Neural cell (in vitro differentiated cells): ENCODE results near the gene GIMAP8. TPM values are rescaled to one million over a fixed set of nuclear protein-coding genes. Genes with fewer than 3 reads are reported as not detected.

Experiments used
- H2AFZ ChIP-seq: fragments of 200-600, 300-800 bp; sonication (generic), shearing (Covaris generic); 2 replicates; pipeline ENCODE4 v1.6.0; 2014; ENCODE audit warnings: low read depth, mild to moderate bottlenecking, antibody characterized with exemption, low read length, moderate library complexity
- H3F3A ChIP-seq: fragments of 200-600 bp; shearing (Covaris generic); 2 replicates; pipeline ENCODE4 v1.6.1; 2016; ENCODE audit warnings: mild to moderate bottlenecking, moderate library complexity, mixed read lengths, antibody characterized with exemption, low read length; ENCODE audit not compliant: insufficient read depth, poor library complexity, severe bottlenecking
- H3K27ac ChIP-seq: fragments of 200-600, 300-800 bp; sonication (generic), shearing (Covaris generic); 2 replicates; pipeline ENCODE4 v1.5.1; 2014; ENCODE audit warnings: mild to moderate bottlenecking, low read length, moderate library complexity
- H3K27me3 ChIP-seq: fragments of 300-800, 200-600 bp; sonication (generic), shearing (Covaris generic); 2 replicates; pipeline ENCODE4 v1.6.0; 2014; ENCODE audit warnings: mild to moderate bottlenecking, low read depth, low read length, moderate library complexity; ENCODE audit not compliant: insufficient read depth
- H3K36me3 ChIP-seq: fragments of 300-800, 200-600 bp; sonication (generic), shearing (Covaris generic); 2 replicates; pipeline ENCODE4 v1.5.1; 2014; ENCODE audit warnings: mild to moderate bottlenecking, antibody characterized with exemption, low read length, moderate library complexity; ENCODE audit not compliant: insufficient read depth
- H3K4me2 ChIP-seq: fragments of 300-800, 200-600 bp; sonication (generic), shearing (Covaris generic); 2 replicates; pipeline ENCODE4 v1.6.0; 2014; ENCODE audit warnings: mild to moderate bottlenecking, low read length
- H3K4me3 ChIP-seq: fragments of 300-800, 200-600 bp; sonication (generic), shearing (Covaris generic); 2 replicates; pipeline ENCODE4 v1.5.1; 2014; ENCODE audit warnings: mild to moderate bottlenecking, low read length, moderate library complexity
- H3K79me2 ChIP-seq: fragments of 200-600 bp; shearing (Covaris generic); replicated peaks from 2 replicates; pipeline ENCODE4 v1.6.0; 2014; ENCODE audit warnings: mild to moderate bottlenecking, low read length, moderate library complexity; ENCODE audit not compliant: insufficient read depth
- H3K9ac ChIP-seq: fragments of 300-800, 200-600 bp; sonication (generic), shearing (Covaris generic); 2 replicates; pipeline ENCODE4 v1.6.1; 2016; ENCODE audit warnings: mild to moderate bottlenecking, low read length, mixed read lengths
- H3K9me2 ChIP-seq: fragments of 200-600 bp; shearing (Covaris generic); 2 replicates; pipeline ENCODE4 v1.6.1; 2016; ENCODE audit warnings: mild to moderate bottlenecking, low read length, mixed read lengths; ENCODE audit not compliant: insufficient read depth
- H3K9me3 ChIP-seq: fragments of 200-600, 300-800 bp; sonication (generic), shearing (Covaris generic); 2 replicates; pipeline ENCODE4 v1.6.1; 2016; ENCODE audit warnings: mild to moderate bottlenecking, mixed run types, low read length, moderate library complexity, mixed read lengths
- H4K20me1 ChIP-seq: fragments of 200-600 bp; shearing (Covaris generic); 2 replicates; pipeline ENCODE4 v1.6.1; 2016; ENCODE audit warnings: mild to moderate bottlenecking, mixed run types; ENCODE audit not compliant: insufficient read depth
- EP300 ChIP-seq: fragments of 450-650 bp; conservative IDR thresholded peaks from 2 replicates; pipeline ENCODE4 v1.6.1; 2014; ENCODE audit warnings: antibody characterized with exemption, mild to moderate bottlenecking, moderate library complexity; ENCODE audit not compliant: poor library complexity, severe bottlenecking
- EZH2 ChIP-seq: fragments of 200-600, 300-800 bp; shearing (Covaris generic), sonication (generic); IDR thresholded peaks from 2 replicates; pipeline ENCODE4 v1.6.1; 2014; ENCODE audit warnings: antibody characterized with exemption, low read length, borderline replicate concordance, mild to moderate bottlenecking; ENCODE audit not compliant: insufficient read depth, poor library complexity, severe bottlenecking
- MXI1 ChIP-seq: fragments of 450-650 bp; conservative IDR thresholded peaks from 2 replicates; pipeline ENCODE4 v1.6.1; 2014; ENCODE audit warnings: antibody characterized with exemption, mild to moderate bottlenecking; ENCODE audit not compliant: poor library complexity, severe bottlenecking
- POLR2AphosphoS5 ChIP-seq: IDR thresholded peaks from 2 replicates; pipeline ENCODE4 v1.6.1; 2012
- RAD21 ChIP-seq: fragments of 450-650 bp; conservative IDR thresholded peaks from 2 replicates; pipeline ENCODE4 v1.6.1; 2014; ENCODE audit warnings: antibody characterized with exemption, mild to moderate bottlenecking, moderate library complexity
- SMC3 ChIP-seq: fragments of 450-650 bp; conservative IDR thresholded peaks from 2 replicates; pipeline ENCODE4 v1.6.1; 2014; ENCODE audit warnings: antibody characterized with exemption, mild to moderate bottlenecking, moderate library complexity; ENCODE audit not compliant: poor library complexity
- TAF1 ChIP-seq: IDR thresholded peaks from 2 replicates; pipeline ENCODE4 v1.6.1; 2012; ENCODE audit warnings: low read depth
- polyA plus RNA-seq: library from polyadenylated mRNA; depleted of rRNA; stranded (reverse); fragments of >200 nt; gene quantifications from 2 replicates; pipeline ENCODE4 v1.2.3, GENCODE V29; 2014
- TF ChIP-seq, protein P1 (sequence below): IDR thresholded peaks from 2 replicates; pipeline ENCODE4 v1.6.1; 2012; ENCODE audit warnings: borderline replicate concordance
- TF ChIP-seq, protein P2 (sequence below): fragments of 450-650 bp; IDR thresholded peaks from 2 replicates; pipeline ENCODE4 v1.5.1; 2014; ENCODE audit warnings: antibody characterized with exemption, mild to moderate bottlenecking, moderate library complexity; ENCODE audit not compliant: poor library complexity, severe bottlenecking

GIMAP8 gene
- polyA plus RNA-seq, 1 donor from 2014 or later, result not detected

DNA sequence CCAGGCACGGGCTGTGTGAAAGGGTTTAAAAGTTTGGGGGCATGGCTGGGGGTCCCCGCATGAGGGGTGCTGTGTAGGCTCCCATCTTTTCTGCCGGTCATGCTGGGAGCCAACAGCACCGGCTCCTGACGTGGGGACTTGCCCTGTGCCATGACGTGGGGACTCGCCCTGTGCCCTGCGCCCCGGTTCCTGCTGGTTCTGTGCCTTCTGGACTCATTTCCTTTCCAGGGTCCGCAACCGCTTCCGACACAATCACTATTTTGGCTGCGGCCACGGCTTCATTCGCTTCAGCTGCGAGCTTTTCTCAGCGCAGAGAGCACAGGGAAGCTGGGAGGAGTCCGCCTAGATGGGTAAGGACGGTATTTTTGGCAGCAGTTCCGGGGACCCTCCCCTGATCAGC lies 7.6 kb upstream of the GIMAP8 start:
- no peaks in the 10 kb centered on the region for H3F3A ChIP-seq
- H3K4me3 ChIP-seq, result no peak overlapping the region
- H4K20me1 ChIP-seq, result no peaks in the 10 kb centered on the region
- H3K27me3 ChIP-seq, result no peaks in the 10 kb centered on the region
- no peak overlapping the region for H3K27ac ChIP-seq
- no peaks in the 10 kb centered on the region for H3K36me3 ChIP-seq
- H3K9ac ChIP-seq, result no peak overlapping the region
- H3K9me3 ChIP-seq, result peaks cover 2% of the 10 kb centered on the region
- H3K9me2 ChIP-seq, result no peaks in the 10 kb centered on the region
- TF ChIP-seq POLR2AphosphoS5 (no peak), MXI1 (no peak), RAD21 (no peak), TAF1 (no peak), EZH2 (no peak), EP300 (no peak), SMC3 (no peak)
- TF ChIP-seq, protein P1, sequence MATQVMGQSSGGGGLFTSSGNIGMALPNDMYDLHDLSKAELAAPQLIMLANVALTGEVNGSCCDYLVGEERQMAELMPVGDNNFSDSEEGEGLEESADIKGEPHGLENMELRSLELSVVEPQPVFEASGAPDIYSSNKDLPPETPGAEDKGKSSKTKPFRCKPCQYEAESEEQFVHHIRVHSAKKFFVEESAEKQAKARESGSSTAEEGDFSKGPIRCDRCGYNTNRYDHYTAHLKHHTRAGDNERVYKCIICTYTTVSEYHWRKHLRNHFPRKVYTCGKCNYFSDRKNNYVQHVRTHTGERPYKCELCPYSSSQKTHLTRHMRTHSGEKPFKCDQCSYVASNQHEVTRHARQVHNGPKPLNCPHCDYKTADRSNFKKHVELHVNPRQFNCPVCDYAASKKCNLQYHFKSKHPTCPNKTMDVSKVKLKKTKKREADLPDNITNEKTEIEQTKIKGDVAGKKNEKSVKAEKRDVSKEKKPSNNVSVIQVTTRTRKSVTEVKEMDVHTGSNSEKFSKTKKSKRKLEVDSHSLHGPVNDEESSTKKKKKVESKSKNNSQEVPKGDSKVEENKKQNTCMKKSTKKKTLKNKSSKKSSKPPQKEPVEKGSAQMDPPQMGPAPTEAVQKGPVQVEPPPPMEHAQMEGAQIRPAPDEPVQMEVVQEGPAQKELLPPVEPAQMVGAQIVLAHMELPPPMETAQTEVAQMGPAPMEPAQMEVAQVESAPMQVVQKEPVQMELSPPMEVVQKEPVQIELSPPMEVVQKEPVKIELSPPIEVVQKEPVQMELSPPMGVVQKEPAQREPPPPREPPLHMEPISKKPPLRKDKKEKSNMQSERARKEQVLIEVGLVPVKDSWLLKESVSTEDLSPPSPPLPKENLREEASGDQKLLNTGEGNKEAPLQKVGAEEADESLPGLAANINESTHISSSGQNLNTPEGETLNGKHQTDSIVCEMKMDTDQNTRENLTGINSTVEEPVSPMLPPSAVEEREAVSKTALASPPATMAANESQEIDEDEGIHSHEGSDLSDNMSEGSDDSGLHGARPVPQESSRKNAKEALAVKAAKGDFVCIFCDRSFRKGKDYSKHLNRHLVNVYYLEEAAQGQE, result no peak
- TF ChIP-seq, protein P2, sequence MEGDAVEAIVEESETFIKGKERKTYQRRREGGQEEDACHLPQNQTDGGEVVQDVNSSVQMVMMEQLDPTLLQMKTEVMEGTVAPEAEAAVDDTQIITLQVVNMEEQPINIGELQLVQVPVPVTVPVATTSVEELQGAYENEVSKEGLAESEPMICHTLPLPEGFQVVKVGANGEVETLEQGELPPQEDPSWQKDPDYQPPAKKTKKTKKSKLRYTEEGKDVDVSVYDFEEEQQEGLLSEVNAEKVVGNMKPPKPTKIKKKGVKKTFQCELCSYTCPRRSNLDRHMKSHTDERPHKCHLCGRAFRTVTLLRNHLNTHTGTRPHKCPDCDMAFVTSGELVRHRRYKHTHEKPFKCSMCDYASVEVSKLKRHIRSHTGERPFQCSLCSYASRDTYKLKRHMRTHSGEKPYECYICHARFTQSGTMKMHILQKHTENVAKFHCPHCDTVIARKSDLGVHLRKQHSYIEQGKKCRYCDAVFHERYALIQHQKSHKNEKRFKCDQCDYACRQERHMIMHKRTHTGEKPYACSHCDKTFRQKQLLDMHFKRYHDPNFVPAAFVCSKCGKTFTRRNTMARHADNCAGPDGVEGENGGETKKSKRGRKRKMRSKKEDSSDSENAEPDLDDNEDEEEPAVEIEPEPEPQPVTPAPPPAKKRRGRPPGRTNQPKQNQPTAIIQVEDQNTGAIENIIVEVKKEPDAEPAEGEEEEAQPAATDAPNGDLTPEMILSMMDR, result no peak
- no peak overlapping the region for H3K4me2 ChIP-seq
- no peak overlapping the region for H2AFZ ChIP-seq
- no peaks in the 10 kb centered on the region for H3K79me2 ChIP-seq

DNA sequence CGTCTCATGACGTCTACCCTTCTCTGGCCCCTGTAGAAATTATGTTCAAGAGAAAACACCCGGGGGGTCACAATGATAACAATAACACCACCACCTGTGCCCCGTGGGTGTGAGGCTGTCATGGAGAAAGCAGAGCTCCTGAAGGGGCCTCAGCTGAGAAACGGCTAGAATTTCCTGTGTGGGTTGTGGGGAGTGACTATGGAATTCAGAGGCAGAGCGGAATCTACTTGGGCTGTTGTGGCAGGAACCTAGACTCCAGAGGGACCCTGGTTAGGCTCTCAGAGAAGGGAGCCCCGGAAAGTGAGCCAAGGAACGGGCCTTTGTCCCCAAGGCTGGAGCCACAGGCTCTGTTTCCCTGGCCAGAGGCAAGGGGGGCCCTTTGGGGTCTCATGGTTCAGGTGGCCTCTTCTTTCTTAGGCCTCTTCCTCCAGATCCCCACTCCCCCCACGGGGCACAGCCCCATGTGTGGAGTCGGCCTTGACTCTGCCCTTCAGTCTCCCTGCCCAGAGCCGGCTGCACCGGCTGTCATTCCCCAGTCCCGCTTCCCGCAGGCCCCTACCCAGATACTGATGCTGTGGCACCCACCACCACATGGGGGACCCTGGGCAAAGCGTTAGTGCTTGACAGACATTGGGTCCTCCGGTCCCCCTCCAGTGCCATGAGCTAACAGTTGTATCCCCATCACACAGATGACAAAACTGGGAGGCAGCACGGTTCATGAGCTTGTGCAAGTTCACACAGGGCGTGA lies 6.5 kb upstream of the GIMAP8 start:
- Histone ChIP-seq H3K27me3 (no peaks in the 10 kb centered on the region), H3K9ac (no peak overlapping the region), H2AFZ (no peak overlapping the region), H3K27ac (no peak overlapping the region), H3K9me2 (no peaks in the 10 kb centered on the region), H3K79me2 (no peaks in the 10 kb centered on the region), H3K4me3 (no peak overlapping the region), H3K36me3 (no peaks in the 10 kb centered on the region), H3F3A (no peaks in the 10 kb centered on the region), H3K9me3 (peaks cover 2% of the 10 kb centered on the region), H4K20me1 (no peaks in the 10 kb centered on the region), H3K4me2 (no peak overlapping the region)
- TF ChIP-seq POLR2AphosphoS5, result no peak
- TF ChIP-seq, protein P1, result no peak
- no peak for TF ChIP-seq SMC3
- TF ChIP-seq MXI1, result no peak
- TF ChIP-seq RAD21, result no peak
- TF ChIP-seq, protein P2, result no peak
- no peak for TF ChIP-seq TAF1
- TF ChIP-seq EP300, result no peak
- TF ChIP-seq EZH2, result no peak
